ENCODE measurements around the gene FRMD3.
"Not testable (repeated sequence)": the region's sequence is repeated elsewhere in the genome, so short reads cannot be mapped to it uniquely, and the experiment has no call there.

FRMD3 gene

GRCh38 chr9:83392228-83392627, 146.0 kb downstream of the FRMD3 start:
- no peak for DNase-seq (ENCODE audit: low read depth, low spot score)

- DNase-seq (ENCODE audit: low read depth, low spot score): no peak
Observed at GRCh38 chr9:83388346-83388745, 149.9 kb downstream of the FRMD3 start.

- no peak for DNase-seq (ENCODE audit: low read depth, low spot score)
Observed at GRCh38 chr9:83387401-83388185, 150.6 kb downstream of the FRMD3 start.

GRCh38 chr9:83385317-83385716, 152.9 kb downstream of the FRMD3 start:
- DNase-seq (ENCODE audit: low read depth, low spot score): no peak

GRCh38 chr9:83384214-83384613, 154.0 kb downstream of the FRMD3 start:
- no peak for DNase-seq (ENCODE audit: low read depth, low spot score)

- no peak for DNase-seq (ENCODE audit: low read depth, low spot score)
Observed at GRCh38 chr9:83383034-83383433, 155.2 kb downstream of the FRMD3 start.

GRCh38 chr9:83382421-83382820, 155.8 kb downstream of the FRMD3 start:
- no peak for DNase-seq (ENCODE audit: low read depth, low spot score)

- no peak for DNase-seq (ENCODE audit: low read depth, low spot score)
Observed at GRCh38 chr9:83379045-83379444, 159.2 kb downstream of the FRMD3 start.

GRCh38 chr9:83372957-83373356, 165.2 kb downstream of the FRMD3 start:
- DNase-seq (ENCODE audit: low read depth, low spot score): no peak

- no peak for DNase-seq (ENCODE audit: low read depth, low spot score)
Observed at GRCh38 chr9:83367326-83367725, 170.9 kb downstream of the FRMD3 start.

- no peak for DNase-seq (ENCODE audit: low read depth, low spot score)
Observed at GRCh38 chr9:83362341-83362995, 175.7 kb downstream of the FRMD3 start.

GRCh38 chr9:83359039-83359438, 179.2 kb downstream of the FRMD3 start:
- DNase-seq (ENCODE audit: low read depth, low spot score): no peak

GRCh38 chr9:83358493-83358892, 179.7 kb downstream of the FRMD3 start:
- not testable (repeated sequence) for DNase-seq (ENCODE audit: low read depth, low spot score)

- no peak for DNase-seq (ENCODE audit: low read depth, low spot score)
Observed at GRCh38 chr9:83355729-83356151, 182.5 kb downstream of the FRMD3 start.

GRCh38 chr9:83355024-83355444, 183.2 kb downstream of the FRMD3 start:
- no peak for DNase-seq (ENCODE audit: low read depth, low spot score)

- no peak for DNase-seq (ENCODE audit: low read depth, low spot score)
Observed at GRCh38 chr9:83349031-83349430, 189.2 kb downstream of the FRMD3 start.

GRCh38 chr9:83346655-83347420, 191.4 kb downstream of the FRMD3 start:
- DNase-seq (ENCODE audit: low read depth, low spot score): no peak

GRCh38 chr9:83343366-83343999, 194.7 kb downstream of the FRMD3 start:
- no peak for DNase-seq (ENCODE audit: low read depth, low spot score)

- no peak for DNase-seq (ENCODE audit: low read depth, low spot score)
Observed at GRCh38 chr9:83342731-83343130, 195.5 kb downstream of the FRMD3 start.

- no peak for DNase-seq (ENCODE audit: low read depth, low spot score)
Observed at GRCh38 chr9:83342006-83342405, 196.2 kb downstream of the FRMD3 start.

GRCh38 chr9:83340451-83340850, 197.8 kb downstream of the FRMD3 start:
- DNase-seq (ENCODE audit: low read depth, low spot score): no peak

- DNase-seq (ENCODE audit: low read depth, low spot score): no peak
Observed at GRCh38 chr9:83339435-83339834, 198.8 kb downstream of the FRMD3 start.

Data from activated CD4-positive, CD25-positive, alpha-beta regulatory T cell treated with anti-CD3 and anti-CD28 coated beads, Interleukin-2, amount 50 U/mL, for 16 hours (primary cell).